Suprapubic skin (tissue), 4 donors: ENCODE data around the gene LELP1. TPM values are rescaled to one million over a fixed set of nuclear protein-coding genes. Genes with fewer than 3 reads are reported as not detected.

Source experiments
- DNase-seq, 2 donors: peaks; one replicate each; pipeline ENCODE4 v3.0.0-alpha.2; 2019; ENCODE audit warnings: low spot score in 2 of 2
- H3K27ac ChIP-seq: fragments of 200-600 bp; sonication (generic); one replicate; pipeline ENCODE4 v1.5.1; 2019
- H3K27me3 ChIP-seq: fragments of 200-600 bp; sonication (generic); one replicate; pipeline ENCODE4 v1.5.1; 2019
- H3K36me3 ChIP-seq: fragments of 200-600 bp; sonication (generic); one replicate; pipeline ENCODE4 v1.5.1; 2019
- H3K4me1 ChIP-seq: fragments of 200-600 bp; sonication (generic); one replicate; pipeline ENCODE4 v1.5.1; 2019
- H3K4me3 ChIP-seq: fragments of 200-600 bp; sonication (generic); one replicate; pipeline ENCODE4 v1.5.1; 2019; ENCODE audit warnings: mild to moderate bottlenecking
- H3K9me3 ChIP-seq: fragments of 200-600 bp; sonication (generic); one replicate; pipeline ENCODE4 v1.5.1; 2019
- EP300 ChIP-seq: sonication (generic); formaldehyde crosslinking; IDR thresholded peaks from one replicate; pipeline ENCODE4 v1.6.1; 2017; ENCODE audit warnings: antibody characterized with exemption
- POLR2A ChIP-seq, 2 donors: fragments of 450-650 bp; IDR thresholded peaks; one replicate each; pipeline ENCODE4 v1.6.1; 2017; ENCODE audit warnings: antibody characterized with exemption in 2 of 2, mild to moderate bottlenecking in 2 of 2, moderate library complexity in 2 of 2
- POLR2AphosphoS5 ChIP-seq, 3 donors: sonication (generic); formaldehyde crosslinking; IDR thresholded peaks; one replicate each; pipeline ENCODE4 v1.6.1; 2017; ENCODE audit warnings: antibody characterized with exemption in 3 of 3
- WGBS: methylation state at CpG from one replicate; pipeline ENCODE4 v1.1.5; 2018; 5-methylcytosine and 5-hydroxymethylcytosine counted together
- total RNA-seq, 4 donors: library from RNA; depleted of rRNA; stranded (reverse); fragments of >200 nt; gene quantifications; one replicate each; pipeline ENCODE4 v1.1.0, GENCODE V29; 2016
- TF ChIP-seq, protein P1 (sequence below), 2 donors: fragments of 200-600 bp in 1 of 2; fragments of 450-650 bp in 1 of 2; sonication (generic) in 1 of 2; IDR thresholded peaks; one replicate each; pipeline ENCODE4 v1.5.1; 2016 to 2019; ENCODE audit warnings: antibody characterized with exemption in 2 of 2, mild to moderate bottlenecking in 1 of 2, moderate library complexity in 1 of 2

LELP1 gene
- total RNA-seq, 4 donors from 2014 or later = not detected

DNA sequence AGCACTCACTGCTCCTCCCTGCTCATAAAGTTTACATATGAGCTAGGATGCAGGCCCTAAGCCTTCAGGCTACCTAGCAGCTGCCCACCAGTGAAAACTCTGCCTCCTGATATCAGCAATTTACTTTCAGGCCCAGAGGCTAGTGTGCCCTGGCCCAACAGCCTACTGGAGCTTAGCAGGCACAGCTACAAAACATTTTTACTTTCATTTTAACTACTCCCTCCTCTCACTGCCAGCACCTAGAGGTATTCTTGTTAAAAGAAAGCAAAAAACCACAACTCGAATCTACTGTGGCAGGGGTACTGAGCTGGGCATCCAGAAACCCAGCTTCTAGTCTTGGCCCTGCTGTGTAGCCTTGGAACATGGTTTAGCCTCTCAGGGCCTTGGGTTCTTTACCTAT, 50.5 kb downstream of the LELP1 start:
- no peak for TF ChIP-seq POLR2AphosphoS5 (IDR thresholded peaks at IDR 0.05)
- TF ChIP-seq POLR2A (IDR thresholded peaks at IDR 0.05) = no peak
- no peak for TF ChIP-seq EP300
- TF ChIP-seq, protein P1, sequence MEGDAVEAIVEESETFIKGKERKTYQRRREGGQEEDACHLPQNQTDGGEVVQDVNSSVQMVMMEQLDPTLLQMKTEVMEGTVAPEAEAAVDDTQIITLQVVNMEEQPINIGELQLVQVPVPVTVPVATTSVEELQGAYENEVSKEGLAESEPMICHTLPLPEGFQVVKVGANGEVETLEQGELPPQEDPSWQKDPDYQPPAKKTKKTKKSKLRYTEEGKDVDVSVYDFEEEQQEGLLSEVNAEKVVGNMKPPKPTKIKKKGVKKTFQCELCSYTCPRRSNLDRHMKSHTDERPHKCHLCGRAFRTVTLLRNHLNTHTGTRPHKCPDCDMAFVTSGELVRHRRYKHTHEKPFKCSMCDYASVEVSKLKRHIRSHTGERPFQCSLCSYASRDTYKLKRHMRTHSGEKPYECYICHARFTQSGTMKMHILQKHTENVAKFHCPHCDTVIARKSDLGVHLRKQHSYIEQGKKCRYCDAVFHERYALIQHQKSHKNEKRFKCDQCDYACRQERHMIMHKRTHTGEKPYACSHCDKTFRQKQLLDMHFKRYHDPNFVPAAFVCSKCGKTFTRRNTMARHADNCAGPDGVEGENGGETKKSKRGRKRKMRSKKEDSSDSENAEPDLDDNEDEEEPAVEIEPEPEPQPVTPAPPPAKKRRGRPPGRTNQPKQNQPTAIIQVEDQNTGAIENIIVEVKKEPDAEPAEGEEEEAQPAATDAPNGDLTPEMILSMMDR (IDR thresholded peaks at IDR 0.05) = no peak
- no peak overlapping the region for H3K27ac ChIP-seq
- no peaks in the 10 kb centered on the region for H3K4me1 ChIP-seq
- DNase-seq = no peak
- H3K9me3 ChIP-seq = no peaks in the 10 kb centered on the region
- H3K4me3 ChIP-seq = no peak overlapping the region
- no peaks in the 10 kb centered on the region for H3K36me3 ChIP-seq
- H3K27me3 ChIP-seq = no peaks in the 10 kb centered on the region
- 40% methylated on average over 1 of the region's 1 CpG for WGBS

Other genes starting within 250 kb of the LELP1 start
- 100 to 1,000 TPM in 2 of 4 donors, 10 to 100 TPM in 1, 1 to 10 TPM in 1; 1.4 to 478 (median 67.3) TPM for gene SPRR4, start 232.8 kb upstream of the LELP1 start, total RNA-seq
- gene SPRR1A, start 219.3 kb upstream of the LELP1 start, total RNA-seq = 10 to 100 TPM in 1 of 4 donors, not detected in 3; 66.5 TPM
- not detected for gene SPRR3, start 201.7 kb upstream of the LELP1 start, total RNA-seq
- 100 to 1,000 TPM in 3 of 4 donors, 1 to 10 TPM in 1; 1.8 to 247 (median 172) TPM for gene SPRR1B, start 172.2 kb upstream of the LELP1 start, total RNA-seq
- gene SPRR2D, start 162.3 kb upstream of the LELP1 start, total RNA-seq = 10 to 100 TPM in 3 of 4 donors, not detected in 1; 12.3 to 69.2 (median 56.6) TPM
- gene SPRR2A, start 145.9 kb upstream of the LELP1 start, total RNA-seq = not detected
- 1 to 10 TPM in 2 of 4 donors, not detected in 2; 2.0 to 3.3 TPM for gene SPRR2B, start 131.8 kb upstream of the LELP1 start, total RNA-seq
- 100 to 1,000 TPM in 2 of 4 donors, 10 to 100 TPM in 2; 10.8 to 314 (median 156) TPM for gene SPRR2E, start 108.9 kb upstream of the LELP1 start, total RNA-seq
- gene SPRR2F, start 89.9 kb upstream of the LELP1 start, total RNA-seq = 1 to 10 TPM in 1 of 4 donors, not detected in 3; 4.2 TPM
- gene SPRR2G, start 52.5 kb upstream of the LELP1 start, total RNA-seq = 10 to 100 TPM in 3 of 4 donors, 1 to 10 TPM in 1; 6.8 to 56.6 (median 13.3) TPM
- gene PRR9, start 14.2 kb downstream of the LELP1 start, total RNA-seq = 100 to 1,000 TPM in 1 of 4 donors, 10 to 100 TPM in 2, not detected in 1; 21.2 to 127 (median 34.6) TPM
- gene LORICRIN, start 56.3 kb downstream of the LELP1 start, total RNA-seq = 100 to 1,000 TPM in 3 of 4 donors, 10 to 100 TPM in 1; 14.9 to 257 (median 228) TPM
- gene PGLYRP3, start 109.5 kb downstream of the LELP1 start, total RNA-seq = 10 to 100 TPM; 34.2 to 72.1 (median 55.3) TPM
- 10 to 100 TPM; 13.0 to 35.0 (median 21.2) TPM for gene PGLYRP4, start 145.4 kb downstream of the LELP1 start, total RNA-seq
- gene S100A9, start 154.4 kb downstream of the LELP1 start, total RNA-seq = 10 to 100 TPM; 11.0 to 95.4 (median 51.1) TPM
- not detected for gene S100A12, start 172.2 kb downstream of the LELP1 start, total RNA-seq
- gene S100A8, start 187.6 kb downstream of the LELP1 start, total RNA-seq = 10 to 100 TPM in 3 of 4 donors, 1 to 10 TPM in 1; 5.7 to 38.4 (median 19.5) TPM
- gene S100A7A, start 213.1 kb downstream of the LELP1 start, total RNA-seq = under 1 TPM in 1 of 4 donors, not detected in 3; 0.10 TPM